Stimulated activated CD8-positive, alpha-beta memory T cell treated with anti-CD3 and anti-CD28 coated beads, Interleukin-12 subunit alpha, Interleukin-12 subunit beta, amount 100 ng/mL, for 1 hour (primary cell): ENCODE measurements around the gene KCNA3.

ENCODE experiments used
- DNase-seq: peaks from one replicate; pipeline ENCODE4 v3.0.0-alpha.2; 2020; ENCODE audit warnings: low read depth

The KCNA3 gene

GRCh38 chr1:110638058-110638457 lies 36.7 kb downstream of the KCNA3 start:
- DNase-seq, result no peak

- DNase-seq, result no peak
Observed at GRCh38 chr1:110637475-110637874, 37.3 kb downstream of the KCNA3 start.

GRCh38 chr1:110636149-110636935 lies 38.4 kb downstream of the KCNA3 start:
- DNase-seq, result no peak

DNA sequence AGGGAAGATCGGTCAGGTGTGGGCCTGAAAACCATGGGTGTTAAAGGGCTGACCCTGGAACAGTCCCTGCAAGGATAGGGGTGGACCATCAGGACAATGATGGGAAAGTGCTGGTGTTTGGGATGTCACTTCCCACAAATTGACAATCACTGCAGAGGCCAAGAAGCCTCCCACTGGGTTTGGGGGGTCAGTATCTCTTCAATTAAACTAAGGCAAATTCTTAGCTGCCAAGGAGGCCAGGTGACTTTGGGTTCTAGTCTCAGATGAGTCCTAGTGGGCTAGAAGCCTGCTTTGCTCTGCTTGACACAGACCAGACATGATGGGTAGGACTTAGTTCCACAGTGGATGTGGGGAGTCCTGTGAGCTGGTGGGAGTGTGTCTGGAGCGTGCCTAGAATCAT lies 39.3 kb downstream of the KCNA3 start:
- DNase-seq, result no peak

DNA sequence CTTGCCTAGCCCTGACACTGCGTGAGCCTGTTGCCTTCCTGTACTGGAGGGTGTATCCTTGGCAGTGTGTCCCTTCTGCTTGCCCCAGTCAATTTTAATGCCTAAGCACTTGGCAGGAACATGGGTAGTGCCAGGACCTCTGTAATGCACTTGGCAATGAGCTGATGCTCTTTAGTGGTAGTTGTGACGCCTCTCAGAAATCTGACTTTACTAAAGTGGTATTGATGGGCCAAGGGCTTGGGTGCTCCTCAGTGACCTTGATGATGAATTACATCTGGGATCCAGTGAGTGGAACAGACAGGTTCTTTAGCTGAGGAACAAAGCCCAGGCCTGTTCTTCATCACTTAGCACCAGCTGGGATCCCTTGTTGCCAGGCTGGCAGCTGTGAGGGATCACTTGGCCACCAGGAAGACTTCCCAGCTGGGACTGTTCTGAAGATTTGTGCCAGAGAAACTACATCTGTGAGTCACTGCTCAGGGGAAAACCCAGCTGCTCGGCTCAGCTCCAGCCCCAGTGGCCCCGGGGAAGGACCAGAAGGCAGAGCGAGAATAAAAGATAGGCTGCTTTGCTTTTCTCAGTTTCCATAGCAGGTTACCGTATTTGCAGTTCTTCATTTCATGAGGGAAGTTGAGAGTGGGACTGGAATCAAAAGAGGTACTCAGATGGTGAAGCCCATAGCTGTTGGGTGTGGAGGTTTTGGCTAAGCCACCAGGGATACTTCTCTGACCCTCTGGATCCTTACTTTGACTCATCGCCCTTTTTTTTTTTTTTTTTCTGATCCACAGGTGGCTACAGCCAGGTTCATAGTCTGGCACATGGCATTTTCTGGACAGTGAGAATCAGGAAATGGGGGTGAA lies 40.1 kb downstream of the KCNA3 start:
- DNase-seq, result peak; percentile 46

DNA sequence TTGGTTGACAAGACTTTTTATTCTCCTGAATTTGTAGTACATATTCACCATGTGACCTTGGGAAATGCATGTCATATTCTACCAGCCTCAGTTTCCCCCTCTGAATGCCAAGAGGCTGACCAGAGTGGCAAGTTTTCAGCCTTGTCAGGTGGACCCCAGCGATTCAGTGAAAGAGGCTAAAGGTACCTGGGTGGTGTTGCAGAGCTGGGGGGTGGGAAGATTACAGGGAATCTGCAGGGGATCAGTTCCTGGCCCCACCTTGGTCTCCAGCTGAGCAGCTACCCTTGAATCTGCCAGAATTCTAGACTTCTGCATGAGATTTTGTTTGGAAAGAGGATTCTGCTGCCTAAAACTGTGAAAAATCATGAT lies 40.7 kb downstream of the KCNA3 start:
- no peak for DNase-seq

- no peak for DNase-seq
Observed at GRCh38 chr1:110633646-110634030, 41.1 kb downstream of the KCNA3 start.

DNA sequence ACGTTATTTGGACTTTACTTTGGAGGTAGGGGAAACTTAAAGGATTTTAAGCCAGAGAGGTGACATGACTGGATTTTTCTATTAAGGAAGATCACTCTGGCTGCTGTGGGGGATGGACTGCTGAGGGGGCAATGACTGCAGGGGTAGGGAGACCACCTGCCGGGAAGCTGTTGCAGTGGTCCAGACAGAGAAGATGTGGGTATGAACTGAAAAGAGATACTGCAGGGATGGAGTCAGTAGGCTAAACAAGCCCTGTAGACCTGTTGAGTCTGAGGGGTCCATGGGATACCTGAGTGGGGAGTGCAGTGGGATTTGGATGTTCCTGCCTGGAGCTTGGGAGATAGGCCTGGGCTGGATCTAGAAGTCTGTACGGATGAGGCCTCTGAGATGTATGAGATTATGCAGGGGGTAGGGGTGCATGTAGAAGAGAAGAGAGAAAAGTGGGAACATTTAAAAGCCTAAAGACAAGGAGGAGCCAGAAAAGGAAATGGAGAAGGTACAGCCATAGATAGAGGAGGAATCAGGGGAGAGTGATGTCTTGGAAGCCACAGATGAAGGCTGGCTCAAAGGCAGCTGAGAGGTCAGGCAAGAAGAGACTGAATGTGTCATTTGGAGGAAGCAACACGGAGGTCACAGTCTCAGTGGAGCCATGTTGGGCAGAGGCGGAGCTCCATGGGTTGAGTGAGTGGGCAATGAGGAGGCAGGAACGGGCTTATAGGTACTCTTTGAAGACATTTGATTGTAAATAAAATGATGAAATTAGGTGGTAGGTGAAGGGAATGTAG lies 42.7 kb downstream of the KCNA3 start:
- no peak for DNase-seq

GRCh38 chr1:110630839-110631663 lies 43.7 kb downstream of the KCNA3 start:
- peak; percentile 75 for DNase-seq

GRCh38 chr1:110628323-110629105 lies 46.2 kb downstream of the KCNA3 start:
- no peak for DNase-seq

GRCh38 chr1:110627764-110628163 lies 47.0 kb downstream of the KCNA3 start:
- no peak for DNase-seq

DNA sequence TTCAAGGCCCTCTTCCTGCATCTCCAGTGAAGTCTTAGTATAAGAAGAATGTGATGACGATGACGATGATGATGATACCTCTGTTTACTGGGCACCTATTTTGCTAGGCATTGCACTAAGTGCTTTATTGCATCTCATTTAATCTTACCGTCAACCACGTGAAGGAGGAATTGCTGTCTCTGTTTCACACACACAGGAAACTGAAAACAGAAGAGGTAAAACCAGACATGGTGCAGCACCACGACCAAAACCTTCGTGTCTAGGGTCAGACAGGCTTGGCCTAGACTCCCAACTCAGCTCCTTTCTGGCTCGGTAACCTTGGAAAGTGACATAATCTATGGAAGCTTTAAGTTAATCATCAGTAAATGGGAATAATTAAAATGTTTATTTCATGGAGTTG lies 47.9 kb downstream of the KCNA3 start:
- no peak for DNase-seq
